ENCODE results near the gene DUSP7.
"Not testable (repeated sequence)": the region's sequence is repeated elsewhere in the genome, so short reads cannot be mapped to it uniquely, and the experiment has no call there.

DUSP7 gene

GRCh38 chr3:52046902-52047239 is 9.5 kb downstream of the DUSP7 start:
- no peak for DNase-seq (ENCODE audit: low spot score)

GRCh38 chr3:52046186-52046901 is 10.0 kb downstream of the DUSP7 start:
- no peak for DNase-seq (ENCODE audit: low spot score)

GRCh38 chr3:52044869-52045619 is 11.3 kb downstream of the DUSP7 start:
- DNase-seq (ENCODE audit: low spot score), result no peak

GRCh38 chr3:52043750-52044149 is 12.6 kb downstream of the DUSP7 start:
- no peak for DNase-seq (ENCODE audit: low spot score)

- DNase-seq (ENCODE audit: low spot score), result not testable (repeated sequence)
Observed at GRCh38 chr3:52043039-52043438, 13.3 kb downstream of the DUSP7 start.

GRCh38 chr3:52041118-52041731 is 15.1 kb downstream of the DUSP7 start:
- no peak for DNase-seq (ENCODE audit: low spot score)

- no peak for DNase-seq (ENCODE audit: low spot score)
Observed at GRCh38 chr3:52040600-52040999, 15.8 kb downstream of the DUSP7 start.

- no peak for DNase-seq (ENCODE audit: low spot score)
Observed at GRCh38 chr3:52039846-52040245, 16.5 kb downstream of the DUSP7 start.

GRCh38 chr3:52039426-52039825 is 16.9 kb downstream of the DUSP7 start:
- no peak for DNase-seq (ENCODE audit: low spot score)

- no peak for DNase-seq (ENCODE audit: low spot score)
Observed at GRCh38 chr3:52038227-52038626, 18.1 kb downstream of the DUSP7 start.

- DNase-seq (ENCODE audit: low spot score), result no peak
Observed at GRCh38 chr3:52037291-52037690, 19.1 kb downstream of the DUSP7 start.

- peak; percentile 27 for DNase-seq (ENCODE audit: low spot score)
Observed at GRCh38 chr3:52036829-52037228, 19.5 kb downstream of the DUSP7 start.

- DNase-seq (ENCODE audit: low spot score), result no peak
Observed at GRCh38 chr3:52036222-52036694, 20.1 kb downstream of the DUSP7 start.

- DNase-seq (ENCODE audit: low spot score), result no peak
Observed at GRCh38 chr3:52034651-52035050, 21.7 kb downstream of the DUSP7 start.

- no peak for DNase-seq (ENCODE audit: low spot score)
Observed at GRCh38 chr3:52034212-52034611, 22.2 kb downstream of the DUSP7 start.

- not testable (repeated sequence) for DNase-seq (ENCODE audit: low spot score)
Observed at GRCh38 chr3:52033748-52034147, 22.6 kb downstream of the DUSP7 start.

GRCh38 chr3:52032702-52033408 is 23.5 kb downstream of the DUSP7 start:
- DNase-seq (ENCODE audit: low spot score), result no peak

GRCh38 chr3:52031896-52032295 is 24.5 kb downstream of the DUSP7 start:
- DNase-seq (ENCODE audit: low spot score), result no peak

- no peak for DNase-seq (ENCODE audit: low spot score)
Observed at GRCh38 chr3:52030714-52031310, 25.6 kb downstream of the DUSP7 start.

GRCh38 chr3:52029535-52029934 is 26.8 kb downstream of the DUSP7 start:
- no peak for DNase-seq (ENCODE audit: low spot score)

- no peak for DNase-seq (ENCODE audit: low spot score)
Observed at GRCh38 chr3:52029053-52029452, 27.3 kb downstream of the DUSP7 start.

- DNase-seq (ENCODE audit: low spot score), result no peak
Observed at GRCh38 chr3:52028572-52028971, 27.8 kb downstream of the DUSP7 start.

Data from CD4-positive, alpha-beta T cell treated with Interleukin-2 at 100 ng/mL for 4 hours (primary cell).